Cardiac ventricle fibroblast (primary cell): ENCODE measurements around the gene TEX35. TPM values are rescaled to one million over a fixed set of nuclear protein-coding genes. Genes with fewer than 3 reads are reported as not detected.

Source experiments
- total RNA-seq: library from RNA; depleted of rRNA; stranded (reverse); fragments of >200 nt; gene quantifications from 2 replicates; pipeline ENCODE4 v1.2.3, GENCODE V29; 2015

Gene TEX35
- 0.15 TPM in 1 of 2 replicates, not detected in the other for total RNA-seq

DNA sequence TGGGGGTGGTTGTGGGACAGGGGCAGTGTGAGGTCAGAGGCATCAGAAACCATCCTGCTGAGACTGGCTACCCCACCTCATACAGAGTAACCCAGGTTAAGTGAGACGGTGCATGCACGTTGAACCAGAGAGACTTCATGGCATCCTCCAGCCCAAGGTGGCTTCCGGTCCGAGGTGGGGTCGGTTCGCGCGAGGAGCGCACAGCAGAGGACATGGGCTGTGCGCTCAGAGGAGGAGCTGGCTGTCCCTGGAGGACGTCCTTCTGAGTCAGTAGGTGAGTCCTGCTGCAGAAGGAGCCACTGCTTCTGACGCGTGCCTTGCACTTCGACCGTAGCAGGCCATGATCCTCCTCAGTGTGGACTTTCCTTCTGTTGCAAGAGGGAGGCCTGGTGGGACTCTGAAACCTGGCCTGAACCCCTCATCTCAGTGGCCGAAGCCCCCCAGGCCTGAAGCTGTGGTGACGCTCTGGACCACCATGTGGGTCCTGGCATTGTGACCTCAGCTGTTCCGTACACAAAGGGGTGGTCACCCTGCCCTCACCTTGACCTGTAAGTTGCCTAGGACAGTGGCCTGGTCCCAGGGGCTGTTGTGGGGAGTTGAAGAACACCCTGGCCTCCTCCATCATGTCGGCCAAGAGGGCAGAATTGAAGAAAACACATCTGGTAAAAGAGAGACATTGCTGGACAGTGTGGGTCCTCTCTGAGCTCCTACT lies at the start of gene TEX35:
TSS of gene TEX35 (plus strand) at position 544 of the 712 bp plus-strand sequence. CDS start at position 624, 80 bp downstream.

DNA sequence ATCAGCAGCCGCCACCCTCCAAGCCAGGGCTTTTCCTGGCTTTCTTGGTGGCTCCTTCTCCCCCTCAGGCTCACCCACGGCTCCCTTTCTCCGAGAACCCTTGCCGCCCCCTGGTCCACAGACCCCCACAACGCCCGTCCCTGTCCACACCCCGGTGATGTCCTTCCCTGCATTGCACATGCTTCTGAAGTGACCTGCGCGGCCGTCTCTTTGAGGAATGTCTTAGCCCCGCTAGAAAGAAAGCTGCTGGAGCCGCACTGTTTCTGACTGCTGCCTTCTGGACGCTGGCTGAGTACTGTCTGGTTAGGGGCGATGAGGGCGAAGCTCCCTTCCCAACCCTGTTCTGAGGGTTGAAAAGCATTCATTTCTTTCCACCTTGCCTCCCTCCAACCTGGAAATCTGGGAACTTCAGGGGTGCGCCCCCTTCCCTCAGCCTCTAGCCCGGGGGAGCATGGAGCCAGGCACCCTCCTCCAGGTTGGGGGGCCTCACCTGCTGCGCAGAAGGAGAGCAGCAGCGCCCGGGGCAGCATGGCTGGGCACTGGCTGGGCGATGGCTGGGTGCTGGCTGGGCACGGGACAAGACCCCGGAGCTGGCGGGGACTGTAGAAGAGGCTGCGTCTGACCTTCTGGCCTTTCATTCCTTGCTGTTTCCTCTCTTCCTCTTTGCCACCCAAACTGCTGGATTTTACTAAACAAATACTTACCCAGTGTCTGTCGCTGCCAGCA lies 16.3 kb upstream of the TEX35 start, which contains the start of gene CLEC20A:
TSS of gene CLEC20A (minus strand) at position 555 of the 726 bp plus-strand sequence. CDS start at position 530, 25 bp downstream.

Other genes with a start within 250 kb of the TEX35 start
- gene CLEC20A, start 16.1 kb upstream of the TEX35 start, total RNA-seq: not detected in 2 replicates
- gene RALGPS2, start 212.1 kb downstream of the TEX35 start, total RNA-seq: 6.4 and 14.2 TPM in 2 replicates